Natural killer cell (primary cell): ENCODE results near the gene ADCY6. TPM values are rescaled to one million over a fixed set of nuclear protein-coding genes. Genes with fewer than 3 reads are reported as not detected.

Source experiments
- ATAC-seq, 3 donors: fragments of 150-1000 bp in 2 of 3; fragments of 200-7000 bp in 1 of 3; cut with Tn5 transposase; 1 replicate in 1 of 3; 2 replicates in 2 of 3; pipeline ENCODE4 v1.10.0; 2021; ENCODE audit warnings: mild to moderate bottlenecking in 2 of 3, moderate library complexity in 2 of 3
- DNase-seq, 2 donors: peaks; one replicate each; pipeline versions ENCODE4 v3.0.0 to v3.0.0-alpha.2; 2013 to 2021; ENCODE audit warnings: mixed read lengths in 1 of 2
- H3K27ac ChIP-seq: one replicate; pipeline ENCODE4 v1.5.1; 2013; ENCODE audit warnings: mild to moderate bottlenecking, low read length
- H3K27me3 ChIP-seq: one replicate; pipeline ENCODE4 v1.6.1; 2013; ENCODE audit warnings: low read length; ENCODE audit not compliant: control insufficient read depth, insufficient read depth
- H3K36me3 ChIP-seq: one replicate; pipeline ENCODE4 v1.6.1; 2013; ENCODE audit warnings: low read length; ENCODE audit not compliant: control insufficient read depth, insufficient read depth
- H3K4me1 ChIP-seq: one replicate; pipeline ENCODE4 v1.6.1; 2013; ENCODE audit warnings: low read length; ENCODE audit not compliant: control insufficient read depth, insufficient read depth
- H3K4me3 ChIP-seq: one replicate; pipeline ENCODE4 v1.5.1; 2013; ENCODE audit warnings: low read length
- H3K9me3 ChIP-seq: one replicate; pipeline ENCODE4 v1.6.1; 2013; ENCODE audit warnings: low read length; ENCODE audit not compliant: control insufficient read depth, insufficient read depth
- H3K27ac Mint-ChIP-seq, 2 donors: one replicate each; pipeline ENCODE4 v1.8.0; 2022; ENCODE audit warnings: mild to moderate bottlenecking in 2 of 2, mixed read lengths in 2 of 2, moderate library complexity in 1 of 2
- H3K27me3 Mint-ChIP-seq, 2 donors: one replicate each; pipeline ENCODE4 v1.8.0; 2022; ENCODE audit warnings: low read depth in 2 of 2, mixed read lengths in 2 of 2
- H3K36me3 Mint-ChIP-seq: one replicate; pipeline ENCODE4 v1.8.0; 2022; ENCODE audit warnings: mixed read lengths
- H3K4me1 Mint-ChIP-seq, 2 donors: one replicate each; pipeline ENCODE4 v1.8.0; 2022; ENCODE audit warnings: mixed read lengths in 2 of 2
- H3K4me3 Mint-ChIP-seq: one replicate; pipeline ENCODE4 v1.8.0; 2022; ENCODE audit warnings: mild to moderate bottlenecking, moderate library complexity, mixed read lengths
- H3K9me3 Mint-ChIP-seq, 2 donors: one replicate each; pipeline ENCODE4 v1.8.0; 2022; ENCODE audit warnings: mixed read lengths in 2 of 2
- WGBS: methylation state at CpG from one replicate; pipeline ENCODE4 v1.1.7; 2013; ENCODE audit warnings: missing lambda C conversion rate; ENCODE audit not compliant: insufficient coverage; 5-methylcytosine and 5-hydroxymethylcytosine counted together
- intact Hi-C: fragments of 100-400 bp; cut with micrococcal nuclease; formaldehyde crosslinking; loops from one replicate; pipeline ENCODE4 v1.14.2; 2022
- total RNA-seq, 4 donors: library from RNA; stranded (reverse); fragments of 120-200 nt in 1 of 4; gene quantifications; one replicate each; pipeline versions ENCODE4 v1.2.3 to v1.2.4, GENCODE V29; 2013 to 2022
- TF ChIP-seq, protein P1 (sequence below): fragments of 200-600 bp; IDR thresholded peaks from one replicate; pipeline ENCODE4 v1.8.0; 2022; ENCODE audit warnings: antibody characterized with exemption

The ADCY6 gene
- total RNA-seq, 3 donors from 2014 or later (not counting 1 experiment from before 2014, with no cell fraction given): 0.20 to 1.1 (median 0.31) TPM

DNA sequence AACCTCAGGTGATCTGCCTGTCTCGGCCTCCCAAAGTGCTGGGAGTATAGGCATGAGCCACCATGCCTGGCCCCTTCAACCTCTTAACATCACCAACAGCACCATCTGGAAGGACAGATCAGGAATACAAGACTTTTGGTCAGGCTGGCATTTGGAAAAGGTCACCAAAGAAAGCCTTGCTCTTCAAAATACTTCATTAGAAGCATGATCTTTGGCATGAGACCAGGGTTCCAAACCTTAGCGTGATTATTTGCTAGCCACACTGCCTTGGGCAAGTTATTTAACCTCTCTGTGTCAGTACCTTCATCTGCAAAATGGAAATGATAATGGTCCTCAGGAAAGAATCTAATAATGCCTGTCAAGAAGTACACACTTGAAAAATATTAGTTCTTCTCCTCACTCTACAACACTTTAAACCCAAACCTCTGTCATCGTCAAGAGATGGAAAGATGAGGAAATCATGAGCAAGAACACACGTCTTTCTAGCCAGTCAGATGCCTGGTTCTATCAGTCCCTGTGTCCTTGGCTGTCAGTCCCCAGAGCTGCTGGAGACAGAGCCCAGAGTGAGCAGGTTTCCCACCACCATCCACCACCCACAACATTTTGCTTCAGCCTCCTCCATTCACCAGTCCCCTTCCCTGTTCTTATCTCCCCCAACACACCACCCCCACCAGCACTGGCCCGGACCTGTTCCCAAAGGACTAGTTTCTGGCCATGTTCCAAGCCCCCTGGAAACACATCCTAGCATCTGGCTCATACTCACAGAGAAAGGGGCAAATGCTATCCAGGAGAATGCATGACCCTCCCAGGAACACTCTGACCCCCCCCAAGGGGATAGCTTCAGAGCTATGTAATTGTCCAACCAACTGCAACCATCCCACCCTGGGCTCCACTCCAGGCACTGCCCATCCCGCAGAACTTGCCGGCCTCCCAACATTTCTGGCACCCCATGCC is 2.0 kb downstream of the ADCY6 start:
- 88% methylated on average over 7 of the region's 7 CpGs for WGBS
- TF ChIP-seq, protein P1, sequence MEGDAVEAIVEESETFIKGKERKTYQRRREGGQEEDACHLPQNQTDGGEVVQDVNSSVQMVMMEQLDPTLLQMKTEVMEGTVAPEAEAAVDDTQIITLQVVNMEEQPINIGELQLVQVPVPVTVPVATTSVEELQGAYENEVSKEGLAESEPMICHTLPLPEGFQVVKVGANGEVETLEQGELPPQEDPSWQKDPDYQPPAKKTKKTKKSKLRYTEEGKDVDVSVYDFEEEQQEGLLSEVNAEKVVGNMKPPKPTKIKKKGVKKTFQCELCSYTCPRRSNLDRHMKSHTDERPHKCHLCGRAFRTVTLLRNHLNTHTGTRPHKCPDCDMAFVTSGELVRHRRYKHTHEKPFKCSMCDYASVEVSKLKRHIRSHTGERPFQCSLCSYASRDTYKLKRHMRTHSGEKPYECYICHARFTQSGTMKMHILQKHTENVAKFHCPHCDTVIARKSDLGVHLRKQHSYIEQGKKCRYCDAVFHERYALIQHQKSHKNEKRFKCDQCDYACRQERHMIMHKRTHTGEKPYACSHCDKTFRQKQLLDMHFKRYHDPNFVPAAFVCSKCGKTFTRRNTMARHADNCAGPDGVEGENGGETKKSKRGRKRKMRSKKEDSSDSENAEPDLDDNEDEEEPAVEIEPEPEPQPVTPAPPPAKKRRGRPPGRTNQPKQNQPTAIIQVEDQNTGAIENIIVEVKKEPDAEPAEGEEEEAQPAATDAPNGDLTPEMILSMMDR: no peak
- ATAC-seq: no peak

DNA sequence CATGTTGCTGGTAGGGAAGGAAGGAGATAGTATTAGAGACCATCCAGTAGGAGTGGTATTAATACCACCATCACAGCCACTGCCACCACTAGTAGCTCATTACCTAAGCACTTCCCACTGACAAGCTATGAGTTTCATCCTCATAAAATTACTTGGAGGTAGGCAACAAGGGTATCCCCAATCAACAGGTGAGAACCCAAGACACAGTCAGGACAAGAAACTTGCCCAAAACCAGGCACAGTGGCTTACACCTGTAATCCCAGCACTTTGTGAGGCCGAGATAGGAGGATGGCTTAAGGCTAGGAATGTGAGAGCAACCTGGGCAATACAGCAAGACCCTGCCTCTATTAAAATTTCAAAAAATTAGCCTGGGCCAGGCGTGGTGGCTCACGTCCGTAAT is 5.5 kb downstream of the ADCY6 start:
- WGBS: 94% methylated on average over 4 of the region's 4 CpGs
- peaks cover 14 to 23% of the 10 kb centered on the region in 2 donors for H3K27me3 Mint-ChIP-seq
- TF ChIP-seq, protein P1: no peak
- Histone ChIP-seq H3K4me3 (no peak overlapping the region), H3K27me3 (peaks cover 7% of the 10 kb centered on the region), H3K27ac (no peak overlapping the region), H3K4me1 (peaks cover 3% of the 10 kb centered on the region), H3K36me3 (no peaks in the 10 kb centered on the region), H3K9me3 (no peaks in the 10 kb centered on the region)
- intact Hi-C loops: no loop called here
- no peaks in the 10 kb centered on the region for H3K9me3 Mint-ChIP-seq
- H3K27ac Mint-ChIP-seq: no peak overlapping the region
- H3K36me3 Mint-ChIP-seq: no peaks in the 10 kb centered on the region
- peaks cover 0 to 11% of the 10 kb centered on the region in 2 donors for H3K4me1 Mint-ChIP-seq
- DNase-seq: no peak
- H3K4me3 Mint-ChIP-seq: no peak overlapping the region
- no peak for ATAC-seq

More for the DNA sequence above, 2.0 kb downstream of the ADCY6 start:
- peaks cover 0 to 25% of the 10 kb centered on the region in 2 donors for H3K4me1 Mint-ChIP-seq
- no peaks in the 10 kb centered on the region for H3K36me3 Mint-ChIP-seq
- H3K27ac Mint-ChIP-seq: no peak overlapping the region
- DNase-seq: no peak
- Histone ChIP-seq H3K36me3 (no peaks in the 10 kb centered on the region), H3K4me3 (no peak overlapping the region), H3K9me3 (no peaks in the 10 kb centered on the region), H3K27me3 (peaks cover 21% of the 10 kb centered on the region), H3K4me1 (peaks cover 16% of the 10 kb centered on the region), H3K27ac (no peak overlapping the region)
- H3K9me3 Mint-ChIP-seq: no peaks in the 10 kb centered on the region
- H3K4me3 Mint-ChIP-seq: peak overlapping the region; percentile 55
- intact Hi-C loops: no loop called here
- H3K27me3 Mint-ChIP-seq: peaks cover 26 to 43% of the 10 kb centered on the region in 2 donors

DNA sequence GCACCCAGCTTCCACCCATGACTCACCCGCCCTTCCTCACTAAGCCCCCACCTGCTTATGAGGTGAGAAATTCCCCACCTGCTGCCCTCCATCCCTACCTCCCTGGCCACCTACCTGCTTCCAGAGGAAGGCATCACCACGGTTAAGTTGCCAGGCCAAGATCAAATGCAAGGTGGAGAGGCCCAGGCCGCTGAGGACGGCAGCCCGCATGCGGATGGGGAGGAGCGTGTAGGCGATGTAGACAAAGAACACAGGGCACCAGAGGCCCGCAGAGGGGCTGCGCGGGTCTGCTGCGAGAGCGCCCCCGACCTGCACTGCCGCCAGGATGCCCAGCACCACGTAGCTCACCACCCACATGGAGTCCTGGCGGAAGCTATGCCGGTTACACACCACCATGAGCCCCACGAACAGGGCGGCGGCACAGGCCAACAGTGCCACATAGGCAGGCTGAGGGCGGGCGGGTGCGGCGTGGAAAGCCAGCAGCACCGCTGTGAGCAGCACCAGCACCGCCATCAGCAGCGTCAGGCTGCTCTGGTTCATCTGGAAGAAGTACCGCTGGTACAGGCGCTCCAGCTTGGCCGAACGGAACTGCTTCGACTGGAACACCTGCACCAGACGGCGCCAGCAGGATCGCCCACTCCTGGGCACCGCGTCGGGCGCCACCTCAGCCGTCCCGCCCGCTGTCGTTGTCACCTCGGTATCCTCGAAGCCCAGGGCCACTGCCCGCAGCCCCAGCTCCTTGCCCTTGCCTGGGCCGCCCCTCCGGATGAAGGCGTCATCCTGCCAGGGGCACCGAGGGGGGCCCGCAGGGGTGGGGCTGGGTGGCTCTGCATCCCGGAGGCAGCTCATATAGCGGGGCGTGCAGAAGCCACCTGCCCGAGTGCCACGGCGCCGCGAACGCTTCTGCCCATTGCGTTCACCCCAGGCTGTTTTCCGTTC is 6.2 kb downstream of the ADCY6 start:
- H3K9me3 ChIP-seq: no peaks in the 10 kb centered on the region
- Mint-ChIP-seq H3K27me3 (peaks cover 6 to 16% of the 10 kb centered on the region in 2 donors), H3K27ac (no peak overlapping the region), H3K36me3 (no peaks in the 10 kb centered on the region), H3K4me3 (no peak overlapping the region), H3K9me3 (no peaks in the 10 kb centered on the region), H3K4me1 (peaks cover 0 to 4% of the 10 kb centered on the region in 2 donors)
- no peak for DNase-seq
- no peaks in the 10 kb centered on the region for H3K4me1 ChIP-seq
- H3K27me3 ChIP-seq: peaks cover under 1% of the 10 kb centered on the region
- H3K4me3 ChIP-seq: no peak overlapping the region
- intact Hi-C loops: no loop called here
- WGBS: 95% methylated on average over 63 of the region's 63 CpGs
- H3K27ac ChIP-seq: no peak overlapping the region
- no peaks in the 10 kb centered on the region for H3K36me3 ChIP-seq
- ATAC-seq: no peak
- TF ChIP-seq, protein P1: no peak
